GM23338 (cell line): Measurements from ENCODE around the gene PLCL1. TPM values are rescaled to one million over a fixed set of nuclear protein-coding genes. Genes with fewer than 3 reads are reported as not detected.

Experiments used
- ATAC-seq: fragments of 200-7000 bp; cut with Tn5 transposase; 3 replicates; pipeline ENCODE4 v1.9.1; 2020
- DNase-seq: peaks from one replicate; pipeline ENCODE4 v3.0.0-alpha.2; 2015; ENCODE audit warnings: low spot score
- H2AFZ ChIP-seq: fragments of 200-600 bp; sonication (generic); 2 replicates; pipeline ENCODE4 v1.8.0; 2016; ENCODE audit warnings: antibody characterized with exemption, mild to moderate bottlenecking, moderate library complexity
- H3F3A ChIP-seq: fragments of 200-600 bp; sonication (generic); replicated peaks from 2 replicates; pipeline ENCODE4 v1.8.0; 2017; ENCODE audit warnings: antibody characterized with exemption, mixed run types, low read depth
- H3K27ac ChIP-seq: fragments of 200-600 bp; sonication (generic); 2 replicates; pipeline ENCODE4 v1.6.1; 2016; ENCODE audit warnings: low read depth
- H3K27me3 ChIP-seq: fragments of 200-600 bp; sonication (generic); 2 replicates; pipeline ENCODE4 v1.8.0; 2016; ENCODE audit warnings: mild to moderate bottlenecking, mixed run types, moderate library complexity; ENCODE audit not compliant: insufficient read depth
- H3K36me3 ChIP-seq: fragments of 200-600 bp; sonication (generic); 2 replicates; pipeline ENCODE4 v1.8.0; 2016; ENCODE audit warnings: mild to moderate bottlenecking; ENCODE audit not compliant: insufficient read depth
- H3K4me1 ChIP-seq: fragments of 200-600 bp; sonication (generic); 2 replicates; pipeline ENCODE4 v1.8.0; 2016; ENCODE audit warnings: mild to moderate bottlenecking, moderate library complexity; ENCODE audit not compliant: insufficient read depth
- H3K4me2 ChIP-seq: fragments of 200-600 bp; sonication (generic); 2 replicates; pipeline ENCODE4 v1.7.1; 2017; ENCODE audit warnings: mixed run types
- H3K4me3 ChIP-seq: fragments of 200-600 bp; sonication (generic); 2 replicates; pipeline ENCODE4 v1.6.1; 2016; ENCODE audit warnings: mixed run types
- H3K79me2 ChIP-seq: fragments of 200-600 bp; sonication (generic); replicated peaks from 2 replicates; pipeline ENCODE4 v1.8.0; 2017; ENCODE audit warnings: mild to moderate bottlenecking; ENCODE audit not compliant: insufficient read depth
- H3K9me2 ChIP-seq: fragments of 200-600 bp; sonication (generic); 2 replicates; pipeline ENCODE4 v1.8.0; 2017; ENCODE audit not compliant: insufficient read depth
- H4K20me1 ChIP-seq: fragments of 200-600 bp; sonication (generic); replicated peaks from 2 replicates; pipeline ENCODE4 v1.8.0; 2017; ENCODE audit warnings: mild to moderate bottlenecking; ENCODE audit not compliant: insufficient read depth
- H3K27ac Mint-ChIP-seq: 2 replicates; pipeline ENCODE4 v1.8.0; 2020; ENCODE audit warnings: inconsistent platforms, mild to moderate bottlenecking, moderate library complexity, mixed read lengths
- H3K27me3 Mint-ChIP-seq: 3 replicates; pipeline ENCODE4 v1.8.0; 2022; ENCODE audit warnings: low read depth, mild to moderate bottlenecking, moderate library complexity, mixed read lengths, inconsistent platforms; ENCODE audit not compliant: insufficient read depth, poor library complexity
- H3K36me3 Mint-ChIP-seq: 3 replicates; pipeline ENCODE4 v1.8.0; 2021; ENCODE audit warnings: low read depth, mild to moderate bottlenecking, inconsistent platforms, moderate library complexity, mixed read lengths
- H3K4me1 Mint-ChIP-seq: 3 replicates; pipeline ENCODE4 v1.8.0; 2020; ENCODE audit warnings: mild to moderate bottlenecking, inconsistent platforms, mixed read lengths
- H3K4me3 Mint-ChIP-seq: 3 replicates; pipeline ENCODE4 v1.8.0; 2021; ENCODE audit warnings: moderate library complexity, mild to moderate bottlenecking, inconsistent platforms, mixed read lengths
- H3K9me3 Mint-ChIP-seq: 3 replicates; pipeline ENCODE4 v1.8.0; 2020; ENCODE audit warnings: moderate library complexity, mild to moderate bottlenecking, inconsistent platforms, mixed read lengths
- CREB1 ChIP-seq: fragments of 250-450 bp; sonication (Bioruptor Pico); IDR thresholded peaks from 2 replicates; pipeline ENCODE4 v1.5.0; 2020; ENCODE audit warnings: low read depth, mild to moderate bottlenecking, moderate library complexity
- CTCF ChIP-seq, 2 experiments: fragments of 200-600 bp in 1 of 2; sonication (generic) in 1 of 2; conservative IDR thresholded peaks; 2 replicates each; pipeline versions ENCODE4 v1.5.1 to v1.6.1; 2016 to 2017; ENCODE audit warnings: antibody characterized with exemption in 2 of 2, low read depth in 2 of 2, mild to moderate bottlenecking in 2 of 2, moderate library complexity in 1 of 2
- ETS1 ChIP-seq: IDR thresholded peaks from 2 replicates; pipeline ENCODE4 v1.6.1; 2016; ENCODE audit warnings: antibody characterized with exemption
- EZH2 ChIP-seq: fragments of 200-600 bp; sonication (generic); IDR thresholded peaks from one replicate; pipeline ENCODE4 v1.8.0; 2017; ENCODE audit warnings: antibody characterized with exemption, mild to moderate bottlenecking, low read depth; ENCODE audit not compliant: unreplicated experiment
- EZH2phosphoT487 ChIP-seq: fragments of 200-600 bp; sonication (generic); IDR thresholded peaks from one replicate; pipeline ENCODE4 v1.8.1; 2018; ENCODE audit warnings: antibody characterized with exemption; ENCODE audit not compliant: unreplicated experiment
- JUNB ChIP-seq: IDR thresholded peaks from one replicate; pipeline ENCODE4 v1.6.1; 2016; ENCODE audit warnings: antibody characterized with exemption; ENCODE audit not compliant: unreplicated experiment
- NANOG ChIP-seq: IDR thresholded peaks from 2 replicates; pipeline ENCODE4 v1.6.1; 2016; ENCODE audit warnings: antibody characterized with exemption, borderline replicate concordance
- POLR2AphosphoS5 ChIP-seq: IDR thresholded peaks from 2 replicates; pipeline ENCODE4 v1.6.1; 2016; ENCODE audit warnings: antibody characterized with exemption, low read depth
- REST ChIP-seq: IDR thresholded peaks from one replicate; pipeline ENCODE4 v1.6.1; 2018; ENCODE audit warnings: antibody characterized with exemption; ENCODE audit not compliant: unreplicated experiment
- STAT1 ChIP-seq: IDR thresholded peaks from one replicate; pipeline ENCODE4 v1.6.1; 2016; ENCODE audit warnings: antibody characterized with exemption; ENCODE audit not compliant: unreplicated experiment
- ZNF114 ChIP-seq: fragments of 250-450 bp; sonication (Bioruptor Pico); IDR thresholded peaks from 2 replicates; pipeline ENCODE4 v1.5.0; 2020; ENCODE audit warnings: mild to moderate bottlenecking, moderate library complexity
- ZNF331 ChIP-seq: fragments of 250-450 bp; sonication (Bioruptor Pico); IDR thresholded peaks from 2 replicates; pipeline ENCODE4 v1.5.0; 2020; ENCODE audit warnings: low read depth, mild to moderate bottlenecking, moderate library complexity
- ZNF462 ChIP-seq: fragments of 250-450 bp; sonication (Bioruptor Pico); IDR thresholded peaks from 2 replicates; pipeline ENCODE4 v1.5.0; 2020; ENCODE audit warnings: mild to moderate bottlenecking, moderate library complexity
- polyA plus RNA-seq: library from polyadenylated mRNA; unstranded; fragments of >200 nt; fragmentation: Nextera tagmentation; extraction: Ambion mirVana; gene quantifications from 2 replicates; pipeline ENCODE4 v1.2.1, GENCODE V29; 2016
- total RNA-seq: library from RNA; depleted of rRNA; stranded (reverse); fragments of >200 nt; shearing (Covaris generic); gene quantifications from 2 replicates; pipeline ENCODE4 v1.2.3, GENCODE V29; 2014

The PLCL1 gene
- total and polyA plus RNA-seq, 2 experiments from 2014 or later: not detected

GRCh38 chr2:198143156-198143555 lies 338.8 kb downstream of the PLCL1 start:
- Histone ChIP-seq H3K27ac (no peak overlapping the region), H3K36me3 (no peaks in the 10 kb centered on the region), H3K4me2 (no peak overlapping the region), H3K79me2 (no peaks in the 10 kb centered on the region), H2AFZ (no peak overlapping the region), H3K9me2 (no peaks in the 10 kb centered on the region), H4K20me1 (0 out of 2 replicates have a peak, but pooled peaks cover 2% of the 10 kb centered on the region), H3K4me3 (no peak overlapping the region), H3F3A (no peaks in the 10 kb centered on the region), H3K27me3 (no peaks in the 10 kb centered on the region), H3K4me1 (no peaks in the 10 kb centered on the region)
- no peak for DNase-seq
- ATAC-seq: no peak
- peaks cover 2% of the 10 kb centered on the region for H3K27me3 Mint-ChIP-seq
- H3K9me3 Mint-ChIP-seq: no peaks in the 10 kb centered on the region
- H3K4me3 Mint-ChIP-seq: no peak overlapping the region
- no peaks in the 10 kb centered on the region for H3K36me3 Mint-ChIP-seq
- H3K4me1 Mint-ChIP-seq: no peaks in the 10 kb centered on the region
- TF ChIP-seq ZNF114 (CRISPR knock-in tag) (no peak), CREB1 (CRISPR knock-in tag) (no peak), ZNF331 (CRISPR knock-in tag) (no peak), EZH2 (no peak), POLR2AphosphoS5 (no peak), REST (no peak), EZH2phosphoT487 (no peak), JUNB (no peak), NANOG (no peak), CTCF (conservative IDR thresholded peaks at IDR 0.05; ENCODE audit: low read depth in 2 of 2) (no peak), ETS1 (no peak), STAT1 (no peak), ZNF462 (CRISPR knock-in tag) (no peak)
- no peak overlapping the region for H3K27ac Mint-ChIP-seq
